Uterus (tissue), 4 donors: Measurements from ENCODE around the gene OLIG1. TPM values are rescaled to one million over a fixed set of nuclear protein-coding genes. Genes with fewer than 3 reads are reported as not detected.

Experiments
- DNase-seq, 2 donors: peaks; one replicate each; pipeline ENCODE4 v3.0.0-alpha.2; 2019 to 2020
- H3K27ac ChIP-seq, 2 donors: fragments of 200-600 bp; sonication (generic); 1 replicate in 1 of 2; 2 replicates in 1 of 2; pipeline ENCODE4 v1.5.1; 2016 to 2018
- H3K27me3 ChIP-seq, 2 donors: fragments of 200-600 bp; sonication (generic); one replicate each; pipeline ENCODE4 v1.5.1; 2018 to 2019; ENCODE audit warnings: control low read depth in 1 of 2
- H3K36me3 ChIP-seq, 2 donors: fragments of 200-600 bp; sonication (generic); one replicate each; pipeline ENCODE4 v1.5.1; 2019; ENCODE audit warnings: control low read depth in 1 of 2
- H3K4me1 ChIP-seq, 2 donors: fragments of 200-600 bp; sonication (generic); one replicate each; pipeline ENCODE4 v1.5.1; 2018 to 2019; ENCODE audit warnings: control low read depth in 1 of 2
- H3K4me3 ChIP-seq, 2 donors: fragments of 200-600 bp; sonication (generic); 1 replicate in 1 of 2; 2 replicates in 1 of 2; pipeline ENCODE4 v1.5.1; 2018 to 2019; ENCODE audit warnings: mild to moderate bottlenecking in 1 of 2
- H3K9me3 ChIP-seq, 2 donors: fragments of 200-600 bp; sonication (generic); one replicate each; pipeline ENCODE4 v1.5.1; 2019; ENCODE audit warnings: control low read depth in 1 of 2
- CTCF ChIP-seq, 4 experiments: fragments of 200-600 bp in 2 of 4; fragments of 450-650 bp in 2 of 4; sonication (generic) in 2 of 4; IDR thresholded peaks; one replicate each; pipeline ENCODE4 v1.5.1; 2016 to 2019; ENCODE audit warnings: antibody characterized with exemption in 4 of 4, mild to moderate bottlenecking in 2 of 4, moderate library complexity in 1 of 4
- POLR2A ChIP-seq, 2 donors: fragments of 450-650 bp; IDR thresholded peaks; one replicate each; pipeline ENCODE4 v1.6.1; 2016; ENCODE audit warnings: antibody characterized with exemption in 2 of 2, mild to moderate bottlenecking in 1 of 2, moderate library complexity in 1 of 2
- intact Hi-C: fragments of 100-400 bp; cut with DNase I; formaldehyde crosslinking; loops from one replicate; pipeline ENCODE4 v1.15.1; 2023; ENCODE audit warnings: low total_unique reads
- total RNA-seq, 4 donors: library from RNA; depleted of rRNA in 3 of 4; stranded (reverse); fragments of >200 nt in 3 of 4; gene quantifications; one replicate each; pipeline versions ENCODE4 v1.1.0 to v1.2.4, GENCODE V29; 2014 to 2023
- donor health status: DM: yes; HTN: yes; CAD: no.

OLIG1 gene
- total RNA-seq, 4 donors from 2014 or later = not detected

GRCh38 chr21:33031152-33031911, 38.6 kb upstream of the OLIG1 start:
- no peak overlapping the region for H3K27ac ChIP-seq
- peaks cover 0 to 4% of the 10 kb centered on the region in 2 donors for H3K4me1 ChIP-seq
- DNase-seq = no peak
- TF ChIP-seq CTCF (IDR thresholded peaks at IDR 0.05) (no peak), POLR2A (IDR thresholded peaks at IDR 0.05) (no peak)
- peaks cover 0 to 57% of the 10 kb centered on the region in 2 donors for H3K27me3 ChIP-seq
- no peak overlapping the region for H3K4me3 ChIP-seq
- no peaks in the 10 kb centered on the region for H3K9me3 ChIP-seq
- intact Hi-C loops = no loop called here
- no peaks in the 10 kb centered on the region for H3K36me3 ChIP-seq

GRCh38 chr21:33032434-33033047, 37.4 kb upstream of the OLIG1 start:
- intact Hi-C loops = no loop called here
- Histone ChIP-seq H3K4me1 (peaks cover 0 to 4% of the 10 kb centered on the region in 2 donors), H3K4me3 (no peak overlapping the region), H3K27ac (no peak overlapping the region), H3K9me3 (no peaks in the 10 kb centered on the region), H3K27me3 (peaks cover 0 to 49% of the 10 kb centered on the region in 2 donors), H3K36me3 (no peaks in the 10 kb centered on the region)
- DNase-seq = no peak
- TF ChIP-seq CTCF (IDR thresholded peaks at IDR 0.05) = no peak
- TF ChIP-seq POLR2A (IDR thresholded peaks at IDR 0.05) = no peak

GRCh38 chr21:33033094-33033951, 36.6 kb upstream of the OLIG1 start:
- DNase-seq = no peak
- intact Hi-C loops = no loop called here
- peaks cover 0 to 43% of the 10 kb centered on the region in 2 donors for H3K27me3 ChIP-seq

GRCh38 chr21:33033961-33034413, 36.0 kb upstream of the OLIG1 start:
- Histone ChIP-seq H3K27ac (no peak overlapping the region), H3K4me1 (peaks cover 0 to under 1% of the 10 kb centered on the region in 2 donors), H3K4me3 (no peak overlapping the region), H3K9me3 (no peaks in the 10 kb centered on the region), H3K36me3 (no peaks in the 10 kb centered on the region), H3K27me3 (peaks cover 0 to 36% of the 10 kb centered on the region in 2 donors)
- intact Hi-C loops = no loop called here
- DNase-seq = no peak
- TF ChIP-seq POLR2A (IDR thresholded peaks at IDR 0.05) (no peak), CTCF (IDR thresholded peaks at IDR 0.05) (no peak)

More at GRCh38 chr21:33033094-33033951, 36.6 kb upstream of the OLIG1 start:
- Histone ChIP-seq H3K9me3 (no peaks in the 10 kb centered on the region), H3K36me3 (no peaks in the 10 kb centered on the region), H3K27ac (no peak overlapping the region), H3K4me3 (no peak overlapping the region), H3K4me1 (peaks cover 0 to 4% of the 10 kb centered on the region in 2 donors)
- TF ChIP-seq POLR2A (IDR thresholded peaks at IDR 0.05) (no peak), CTCF (IDR thresholded peaks at IDR 0.05) (no peak)
